ENCODE measurements around the gene CYB561A3. TPM values are rescaled to one million over a fixed set of nuclear protein-coding genes. Genes with fewer than 3 reads are reported as not detected.

CYB561A3 gene
- total RNA-seq, 1 experiment from 2014 or later = 54.7 TPM

GRCh38 chr11:61353131-61354067, 8.3 kb downstream of the CYB561A3 start:
- Histone ChIP-seq H3K9me3 (ENCODE audit: low read depth, low read length, poor library complexity, severe bottlenecking) (no peaks in the 10 kb centered on the region), H3K27me3 (replicated peaks; ENCODE audit: insufficient read depth, low read depth, low read length, poor library complexity) (no peaks in the 10 kb centered on the region), H3K36me3 (ENCODE audit: insufficient read depth, low read length, poor library complexity, severe bottlenecking) (peaks cover 16% of the 10 kb centered on the region), H3K4me1 (ENCODE audit: insufficient read depth, low read length, poor library complexity, severe bottlenecking) (no peaks in the 10 kb centered on the region), H3K4me3 (ENCODE audit: low read depth, low read length, poor library complexity, severe bottlenecking) (no peak overlapping the region), H3K27ac (ENCODE audit: low read depth, low read length, poor library complexity, severe bottlenecking) (no peak overlapping the region)
- ChIA-PET CTCF (no interaction called here), POLR2A (ENCODE audit: low non-redundant PET) (no interaction called here)
- no TSS peak for BruUV-seq (replicated peaks)
- no peak for TF ChIP-seq CTCF (conservative IDR thresholded peaks at IDR 0.05; ENCODE audit: low read depth, low read length)
- no peak for TF ChIP-seq EZH2 (IDR thresholded peaks at IDR 0.05; ENCODE audit: borderline replicate concordance, low read depth, low read length, poor library complexity, severe bottlenecking)
- intact Hi-C loops (cut with micrococcal nuclease; ENCODE audit: unreplicated experiment) = no loop called here
- no peak for DNase-seq (ENCODE audit: low spot score)

GRCh38 chr11:61352038-61352437, 9.6 kb downstream of the CYB561A3 start:
- no peak overlapping the region for H3K27ac ChIP-seq (ENCODE audit: low read depth, low read length, poor library complexity, severe bottlenecking)
- H3K4me1 ChIP-seq (ENCODE audit: insufficient read depth, low read length, poor library complexity, severe bottlenecking) = no peaks in the 10 kb centered on the region
- no peaks in the 10 kb centered on the region for H3K27me3 ChIP-seq (replicated peaks; ENCODE audit: insufficient read depth, low read depth, low read length, poor library complexity)
- ChIA-PET CTCF (no interaction called here), POLR2A (ENCODE audit: low non-redundant PET) (no interaction called here)
- DNase-seq (ENCODE audit: low spot score) = no peak
- no TSS peak for BruUV-seq (replicated peaks)
- intact Hi-C loops (cut with micrococcal nuclease; ENCODE audit: unreplicated experiment) = no loop called here
- peaks cover 16% of the 10 kb centered on the region for H3K36me3 ChIP-seq (ENCODE audit: insufficient read depth, low read length, poor library complexity, severe bottlenecking)
- no peaks in the 10 kb centered on the region for H3K9me3 ChIP-seq (ENCODE audit: low read depth, low read length, poor library complexity, severe bottlenecking)
- no peak overlapping the region for H3K4me3 ChIP-seq (ENCODE audit: low read depth, low read length, poor library complexity, severe bottlenecking)
- TF ChIP-seq CTCF (conservative IDR thresholded peaks at IDR 0.05; ENCODE audit: low read depth, low read length) (no peak), EZH2 (IDR thresholded peaks at IDR 0.05; ENCODE audit: borderline replicate concordance, low read depth, low read length, poor library complexity, severe bottlenecking) (no peak)

- H3K27me3 ChIP-seq (replicated peaks; ENCODE audit: insufficient read depth, low read depth, low read length, poor library complexity) = no peaks in the 10 kb centered on the region
- no TSS peak for BruUV-seq (replicated peaks)
- H3K4me3 ChIP-seq (ENCODE audit: low read depth, low read length, poor library complexity, severe bottlenecking) = no peak overlapping the region
- DNase-seq (ENCODE audit: low spot score) = no peak
- no peaks in the 10 kb centered on the region for H3K4me1 ChIP-seq (ENCODE audit: insufficient read depth, low read length, poor library complexity, severe bottlenecking)
- CTCF ChIA-PET = no interaction called here
- TF ChIP-seq EZH2 (IDR thresholded peaks at IDR 0.05; ENCODE audit: borderline replicate concordance, low read depth, low read length, poor library complexity, severe bottlenecking) (no peak), CTCF (conservative IDR thresholded peaks at IDR 0.05; ENCODE audit: low read depth, low read length) (no peak)
- H3K36me3 ChIP-seq (ENCODE audit: insufficient read depth, low read length, poor library complexity, severe bottlenecking) = peaks cover 16% of the 10 kb centered on the region
- POLR2A ChIA-PET (ENCODE audit: low non-redundant PET) = no interaction called here
- H3K9me3 ChIP-seq (ENCODE audit: low read depth, low read length, poor library complexity, severe bottlenecking) = no peaks in the 10 kb centered on the region
- H3K27ac ChIP-seq (ENCODE audit: low read depth, low read length, poor library complexity, severe bottlenecking) = no peak overlapping the region
- intact Hi-C loops (cut with micrococcal nuclease; ENCODE audit: unreplicated experiment) = no loop called here
Observed at GRCh38 chr11:61350803-61351202, 10.9 kb downstream of the CYB561A3 start.

All from A673 (cell line).